ENCODE results near the gene LRPAP1.

GRCh38 chr4:3512279-3512678 lies 19.9 kb downstream of the LRPAP1 start:
- no peak for TF ChIP-seq CTCF (IDR thresholded peaks at IDR 0.05; ENCODE audit: poor library complexity, severe bottlenecking)
- no peak for TF ChIP-seq EP300 (conservative IDR thresholded peaks at IDR 0.05; ENCODE audit: poor library complexity, severe bottlenecking)
- TF ChIP-seq TAF1 (IDR thresholded peaks at IDR 0.05; ENCODE audit: low read depth): no peak
- no peak for TF ChIP-seq POLR2AphosphoS5 (IDR thresholded peaks at IDR 0.05)
